ENCODE data around the gene ENPP3. TPM values are rescaled to one million over a fixed set of nuclear protein-coding genes. Genes with fewer than 3 reads are reported as not detected.

Gene ENPP3
- total and polyA plus RNA-seq, 2 experiments from 2014 or later, result 0.98 to 2.7 TPM

DNA sequence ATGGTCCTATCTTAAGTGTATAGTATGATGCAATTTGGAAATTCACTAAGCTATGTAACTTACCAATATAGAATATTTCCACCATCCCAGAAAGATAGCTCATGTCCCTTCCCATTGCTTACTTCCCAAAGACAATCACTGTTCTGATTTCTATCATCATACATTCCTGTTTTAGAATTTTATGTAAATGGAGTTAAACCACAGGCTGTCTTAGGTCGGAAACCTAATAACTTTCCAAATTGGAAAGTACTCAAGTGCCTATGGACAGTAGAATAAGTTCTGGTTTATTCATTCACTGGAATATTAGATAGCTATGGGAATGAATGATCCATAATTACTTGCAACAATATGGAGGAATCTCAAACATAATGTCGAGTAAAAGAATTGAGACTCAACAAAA lies 20.1 kb downstream of the ENPP3 start:
- H3K4me2 ChIP-seq, result no peak overlapping the region

DNA sequence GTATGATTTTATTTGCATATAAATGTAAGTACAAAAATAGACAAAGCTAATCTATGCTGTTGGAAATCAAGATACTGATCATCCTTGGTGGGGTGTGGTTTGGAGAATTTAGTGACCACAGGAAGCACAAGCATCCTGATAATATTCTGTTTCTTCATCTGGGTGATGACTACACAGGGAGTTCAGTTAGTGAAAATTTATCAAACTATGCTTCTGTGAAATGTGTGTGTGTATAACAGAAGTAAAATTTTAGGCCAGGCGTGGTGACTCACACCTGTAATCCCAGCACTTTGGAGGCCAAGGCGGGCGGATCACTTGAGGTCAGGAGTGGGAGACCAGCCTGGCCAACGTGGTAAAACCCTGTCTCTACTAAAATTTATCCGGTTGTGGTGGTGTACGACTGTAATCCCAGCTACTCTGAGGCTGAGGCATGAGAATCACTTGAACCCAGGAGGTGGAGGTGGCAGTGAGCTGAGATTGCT lies 20.6 kb downstream of the ENPP3 start:
- H3K4me3 ChIP-seq, result no peak overlapping the region
- no peaks in the 10 kb centered on the region for H4K20me1 ChIP-seq (ENCODE audit: insufficient read depth, poor library complexity, severe bottlenecking)
- no peak for DNase-seq (ENCODE audit: low spot score)
- H2AFZ ChIP-seq, result no peak overlapping the region
- H3K4me1 ChIP-seq (ENCODE audit: insufficient read depth), result peaks cover 5% of the 10 kb centered on the region
- TF ChIP-seq EZH2 (IDR thresholded peaks at IDR 0.05; ENCODE audit: borderline replicate concordance) (no peak), EZH2phosphoT487 (IDR thresholded peaks at IDR 0.05; ENCODE audit: low read depth, severe bottlenecking, unreplicated experiment) (no peak)
- TF ChIP-seq, protein P1, sequence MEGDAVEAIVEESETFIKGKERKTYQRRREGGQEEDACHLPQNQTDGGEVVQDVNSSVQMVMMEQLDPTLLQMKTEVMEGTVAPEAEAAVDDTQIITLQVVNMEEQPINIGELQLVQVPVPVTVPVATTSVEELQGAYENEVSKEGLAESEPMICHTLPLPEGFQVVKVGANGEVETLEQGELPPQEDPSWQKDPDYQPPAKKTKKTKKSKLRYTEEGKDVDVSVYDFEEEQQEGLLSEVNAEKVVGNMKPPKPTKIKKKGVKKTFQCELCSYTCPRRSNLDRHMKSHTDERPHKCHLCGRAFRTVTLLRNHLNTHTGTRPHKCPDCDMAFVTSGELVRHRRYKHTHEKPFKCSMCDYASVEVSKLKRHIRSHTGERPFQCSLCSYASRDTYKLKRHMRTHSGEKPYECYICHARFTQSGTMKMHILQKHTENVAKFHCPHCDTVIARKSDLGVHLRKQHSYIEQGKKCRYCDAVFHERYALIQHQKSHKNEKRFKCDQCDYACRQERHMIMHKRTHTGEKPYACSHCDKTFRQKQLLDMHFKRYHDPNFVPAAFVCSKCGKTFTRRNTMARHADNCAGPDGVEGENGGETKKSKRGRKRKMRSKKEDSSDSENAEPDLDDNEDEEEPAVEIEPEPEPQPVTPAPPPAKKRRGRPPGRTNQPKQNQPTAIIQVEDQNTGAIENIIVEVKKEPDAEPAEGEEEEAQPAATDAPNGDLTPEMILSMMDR (IDR thresholded peaks at IDR 0.05; ENCODE audit: poor library complexity), result no peak
- no peaks in the 10 kb centered on the region for H3K9me3 ChIP-seq (ENCODE audit: low read depth)
- no peaks in the 10 kb centered on the region for H3K36me3 ChIP-seq (replicated peaks; ENCODE audit: insufficient read depth, low read depth)
- WGBS (ENCODE audit: low lambda C conversion rate, missing lambda C conversion rate), result 88% methylated on average over 6 of the region's 6 CpGs
- no peaks in the 10 kb centered on the region for H3K79me2 ChIP-seq
- H3K4me2 ChIP-seq, result no peak overlapping the region
- no peaks in the 10 kb centered on the region for H3K27me3 ChIP-seq
- H3K9me2 ChIP-seq (replicated peaks; ENCODE audit: insufficient read depth), result no peaks in the 10 kb centered on the region
- no peak overlapping the region for H3K27ac ChIP-seq

More for the DNA sequence above, 20.1 kb downstream of the ENPP3 start:
- H2AFZ ChIP-seq, result no peak overlapping the region
- peaks cover 6% of the 10 kb centered on the region for H3K4me1 ChIP-seq (ENCODE audit: insufficient read depth)
- H3K79me2 ChIP-seq, result no peaks in the 10 kb centered on the region
- no peaks in the 10 kb centered on the region for H3K9me2 ChIP-seq (replicated peaks; ENCODE audit: insufficient read depth)
- H3K4me3 ChIP-seq, result no peak overlapping the region
- TF ChIP-seq EZH2phosphoT487 (IDR thresholded peaks at IDR 0.05; ENCODE audit: low read depth, severe bottlenecking, unreplicated experiment) (no peak), EZH2 (IDR thresholded peaks at IDR 0.05; ENCODE audit: borderline replicate concordance) (no peak)
- TF ChIP-seq, protein P1 (IDR thresholded peaks at IDR 0.05; ENCODE audit: poor library complexity), result no peak
- H3K9me3 ChIP-seq (ENCODE audit: low read depth), result no peaks in the 10 kb centered on the region
- no peak overlapping the region for H3K27ac ChIP-seq
- 88% methylated on average over 2 of the region's 2 CpGs for WGBS (ENCODE audit: low lambda C conversion rate, missing lambda C conversion rate)
- H3K27me3 ChIP-seq, result no peaks in the 10 kb centered on the region
- H3K36me3 ChIP-seq (replicated peaks; ENCODE audit: insufficient read depth, low read depth), result no peaks in the 10 kb centered on the region
- no peaks in the 10 kb centered on the region for H4K20me1 ChIP-seq (ENCODE audit: insufficient read depth, poor library complexity, severe bottlenecking)
- DNase-seq (ENCODE audit: low spot score), result no peak

DNA sequence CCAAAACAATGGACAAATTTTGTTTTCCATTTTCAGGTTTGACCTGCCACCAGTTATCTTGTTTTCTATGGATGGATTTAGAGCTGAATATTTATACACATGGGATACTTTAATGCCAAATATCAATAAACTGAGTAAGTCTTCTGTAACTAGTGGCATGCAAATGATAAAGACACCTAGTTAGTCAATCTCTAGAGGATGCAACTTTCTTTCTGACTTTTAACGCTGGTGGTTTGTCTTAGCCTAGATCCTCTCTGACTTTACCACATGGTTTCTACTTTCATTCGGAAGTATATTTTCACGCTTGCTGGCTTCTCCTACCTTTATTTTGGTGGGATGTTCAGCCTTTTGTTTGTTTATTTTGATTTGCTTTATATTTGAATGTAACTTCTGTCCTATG lies 21.2 kb downstream of the ENPP3 start:
- Histone ChIP-seq H3K79me2 (no peaks in the 10 kb centered on the region), H3K4me2 (no peak overlapping the region), H3K9me2 (replicated peaks; ENCODE audit: insufficient read depth) (no peaks in the 10 kb centered on the region), H3K27ac (no peak overlapping the region), H3K36me3 (replicated peaks; ENCODE audit: insufficient read depth, low read depth) (no peaks in the 10 kb centered on the region), H3K27me3 (no peaks in the 10 kb centered on the region), H4K20me1 (ENCODE audit: insufficient read depth, poor library complexity, severe bottlenecking) (no peaks in the 10 kb centered on the region), H3K9me3 (ENCODE audit: low read depth) (no peaks in the 10 kb centered on the region), H3K4me3 (no peak overlapping the region), H3K4me1 (ENCODE audit: insufficient read depth) (no peaks in the 10 kb centered on the region), H2AFZ (no peak overlapping the region)
- DNase-seq (ENCODE audit: low spot score), result no peak
- 93% methylated on average over 3 of the region's 3 CpGs for WGBS (ENCODE audit: low lambda C conversion rate, missing lambda C conversion rate)
- TF ChIP-seq EZH2phosphoT487 (IDR thresholded peaks at IDR 0.05; ENCODE audit: low read depth, severe bottlenecking, unreplicated experiment) (no peak), EZH2 (IDR thresholded peaks at IDR 0.05; ENCODE audit: borderline replicate concordance) (no peak)
- TF ChIP-seq, protein P1 (IDR thresholded peaks at IDR 0.05; ENCODE audit: poor library complexity), result no peak

DNA sequence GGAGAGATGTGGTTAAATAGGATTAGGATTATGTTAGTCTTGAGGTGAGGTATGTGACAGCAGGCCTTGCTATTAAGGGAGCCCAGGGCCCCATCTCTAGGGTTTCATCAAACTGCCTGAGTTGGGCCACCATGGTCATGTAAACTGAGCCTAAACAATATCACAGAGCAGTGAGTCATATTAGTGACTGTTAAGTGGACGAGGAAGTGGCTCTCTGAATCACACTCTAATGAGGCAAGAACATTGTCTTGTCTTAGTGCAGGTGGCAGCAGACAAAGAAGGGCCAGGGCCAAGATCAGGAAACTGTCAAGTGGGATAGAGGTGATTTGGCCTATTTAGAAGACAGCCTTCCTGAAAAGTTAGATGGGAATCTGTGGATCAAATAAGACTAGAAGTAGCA lies 23.1 kb downstream of the ENPP3 start:
- no peaks in the 10 kb centered on the region for H4K20me1 ChIP-seq (ENCODE audit: insufficient read depth, poor library complexity, severe bottlenecking)
- no peaks in the 10 kb centered on the region for H3K79me2 ChIP-seq
- no peaks in the 10 kb centered on the region for H3K36me3 ChIP-seq (replicated peaks; ENCODE audit: insufficient read depth, low read depth)
- no peaks in the 10 kb centered on the region for H3K4me1 ChIP-seq (ENCODE audit: insufficient read depth)
- H2AFZ ChIP-seq, result no peak overlapping the region
- H3K4me3 ChIP-seq, result no peak overlapping the region
- 59% methylated on average over 1 of the region's 1 CpG for WGBS (ENCODE audit: low lambda C conversion rate, missing lambda C conversion rate)
- TF ChIP-seq, protein P1 (IDR thresholded peaks at IDR 0.05; ENCODE audit: poor library complexity), result no peak
- no peak for TF ChIP-seq EZH2 (IDR thresholded peaks at IDR 0.05; ENCODE audit: borderline replicate concordance)
- TF ChIP-seq EZH2phosphoT487 (IDR thresholded peaks at IDR 0.05; ENCODE audit: low read depth, severe bottlenecking, unreplicated experiment), result no peak
- no peaks in the 10 kb centered on the region for H3K9me3 ChIP-seq (ENCODE audit: low read depth)
- H3K27ac ChIP-seq, result no peak overlapping the region
- no peaks in the 10 kb centered on the region for H3K27me3 ChIP-seq
- H3K9me2 ChIP-seq (replicated peaks; ENCODE audit: insufficient read depth), result no peaks in the 10 kb centered on the region
- H3K4me2 ChIP-seq, result no peak overlapping the region
- no peak for DNase-seq (ENCODE audit: low spot score)

Data from hepatocyte (in vitro differentiated cells).